HG02759 (cell line): ENCODE measurements around the gene YARS1.

Experiments
- ATAC-seq: cut with Tn5 transposase; IDR thresholded peaks from one replicate; pipeline ENCODE4 v1.9.1; 2021; ENCODE audit warnings: mild to moderate bottlenecking, moderate library complexity; ENCODE audit not compliant: unreplicated experiment

YARS1 gene

GRCh38 chr1:32766328-32766972 is 50.7 kb downstream of the YARS1 start:
- ATAC-seq = no peak

GRCh38 chr1:32765570-32766327 is 51.4 kb downstream of the YARS1 start:
- no peak for ATAC-seq

GRCh38 chr1:32764826-32765569 is 52.2 kb downstream of the YARS1 start:
- no peak for ATAC-seq

- no peak for ATAC-seq
Measured at GRCh38 chr1:32763221-32763620, 53.9 kb downstream of the YARS1 start.

- ATAC-seq = no peak
Measured at GRCh38 chr1:32761936-32762335, 55.2 kb downstream of the YARS1 start.

- no peak for ATAC-seq
Measured at GRCh38 chr1:32761253-32761877, 55.8 kb downstream of the YARS1 start.

GRCh38 chr1:32759997-32760623 is 57.0 kb downstream of the YARS1 start:
- no peak for ATAC-seq

GRCh38 chr1:32759521-32759981 is 57.6 kb downstream of the YARS1 start:
- no peak for ATAC-seq

- no peak for ATAC-seq
Measured at GRCh38 chr1:32758795-32759430, 58.2 kb downstream of the YARS1 start.

- ATAC-seq = no peak
Measured at GRCh38 chr1:32758177-32758794, 58.9 kb downstream of the YARS1 start.

GRCh38 chr1:32757213-32757895 is 59.8 kb downstream of the YARS1 start:
- ATAC-seq = no peak

- no peak for ATAC-seq
Measured at GRCh38 chr1:32755810-32756159, 61.4 kb downstream of the YARS1 start.

- no peak for ATAC-seq
Measured at GRCh38 chr1:32755098-32755809, 61.9 kb downstream of the YARS1 start.

GRCh38 chr1:32754317-32755097 is 62.7 kb downstream of the YARS1 start:
- peak; percentile 16 for ATAC-seq

GRCh38 chr1:32753532-32754316 is 63.4 kb downstream of the YARS1 start:
- ATAC-seq = peak; percentile 77

- no peak for ATAC-seq
Measured at GRCh38 chr1:32749771-32750170, 67.4 kb downstream of the YARS1 start.

- ATAC-seq = no peak
Measured at GRCh38 chr1:32749332-32749731, 67.8 kb downstream of the YARS1 start.
